Stimulated activated memory B cell treated with anti-CD40 and anti-IgM and Interleukin-4, amounts not matched to agents 10 μg/mL and 1 μg/mL and 100 μg/mL, for 72 hours (primary cell): ENCODE results near the gene ANGPTL5.
A peak's percentile ranks its signal among the peaks of the same experiment; 100 is the strongest.
"Not testable (repeated sequence)": the region's sequence is repeated elsewhere in the genome, so short reads cannot be mapped to it uniquely, and the experiment has no call there.

ENCODE experiments used
- ATAC-seq: fragments of 150-1000 bp; cut with Tn5 transposase; 2 replicates; pipeline ENCODE4 v1.10.0; 2021
- H3K27ac Mint-ChIP-seq: one replicate; pipeline ENCODE4 v1.8.0; 2022; ENCODE audit warnings: mild to moderate bottlenecking, mixed read lengths
- H3K27me3 Mint-ChIP-seq: one replicate; pipeline ENCODE4 v1.8.0; 2022; ENCODE audit warnings: mixed read lengths
- H3K36me3 Mint-ChIP-seq: one replicate; pipeline ENCODE4 v1.8.0; 2022; ENCODE audit warnings: mixed read lengths
- H3K4me1 Mint-ChIP-seq: one replicate; pipeline ENCODE4 v1.8.0; 2022; ENCODE audit warnings: mixed read lengths
- H3K4me3 Mint-ChIP-seq: one replicate; pipeline ENCODE4 v1.8.0; 2022; ENCODE audit warnings: mild to moderate bottlenecking, moderate library complexity, mixed read lengths
- H3K9me3 Mint-ChIP-seq: one replicate; pipeline ENCODE4 v1.8.0; 2022; ENCODE audit warnings: mixed read lengths

Gene ANGPTL5

DNA sequence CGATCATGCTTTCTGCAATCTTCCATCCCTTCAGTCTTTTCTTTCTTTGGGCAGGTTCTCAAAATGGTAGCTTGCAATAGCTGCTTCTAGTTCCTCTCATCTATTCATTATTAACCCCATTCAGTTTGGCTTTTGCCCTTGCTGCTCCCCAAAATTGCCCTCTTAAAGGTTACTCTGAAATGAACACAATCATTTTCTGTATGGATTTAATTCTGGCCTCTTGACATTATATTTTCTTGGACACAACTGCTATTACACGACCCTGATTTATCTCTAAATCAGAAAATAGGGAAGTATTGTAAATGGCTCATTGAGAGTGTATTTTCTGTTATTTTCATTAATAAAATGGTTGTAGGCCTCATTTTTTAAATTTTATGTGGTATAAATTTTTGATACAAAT is at the start of gene ANGPTL5:
TSS of gene ANGPTL5 (minus strand) at position 101 of the 400 bp plus-strand sequence. CDS start 8,613 bp downstream, outside the sequence.
- ATAC-seq = no peak

DNA sequence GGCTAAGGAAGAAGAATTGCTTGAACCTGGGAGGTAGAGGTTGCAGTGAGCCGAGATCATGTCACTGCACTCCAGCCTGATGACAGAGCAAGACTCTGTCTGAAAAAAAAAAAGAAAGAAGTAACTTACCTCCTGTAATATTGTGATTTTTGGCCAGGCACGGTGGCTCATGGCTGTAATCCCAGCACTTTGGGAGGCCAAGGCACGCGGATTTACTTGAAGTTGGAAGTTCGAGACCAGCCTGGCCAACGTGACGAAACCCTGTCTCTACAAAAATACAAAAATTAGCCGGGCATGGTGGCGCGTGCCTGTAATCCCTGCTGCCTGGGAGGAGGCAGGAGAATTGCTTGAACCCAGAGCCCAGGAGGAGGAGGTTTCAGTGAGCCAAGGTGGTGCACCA is 47.9 kb upstream of the ANGPTL5 start:
- not testable (repeated sequence) for H3K27ac Mint-ChIP-seq, H3K9me3 Mint-ChIP-seq, H3K4me1 Mint-ChIP-seq, H3K27me3 Mint-ChIP-seq, ATAC-seq, H3K4me3 Mint-ChIP-seq
- peaks cover 20% of the 10 kb centered on the region for H3K36me3 Mint-ChIP-seq

More for the DNA sequence above, at the start of gene ANGPTL5:
- H3K27me3 Mint-ChIP-seq = no peaks in the 10 kb centered on the region
- H3K4me1 Mint-ChIP-seq = peaks cover 29% of the 10 kb centered on the region
- H3K27ac Mint-ChIP-seq = peak within 1 kb of the TSS; percentile 89
- H3K4me3 Mint-ChIP-seq = peak within 1 kb of the TSS; percentile 93
- H3K9me3 Mint-ChIP-seq = no peaks in the 10 kb centered on the region
- H3K36me3 Mint-ChIP-seq = no peaks in the 10 kb centered on the region

DNA sequence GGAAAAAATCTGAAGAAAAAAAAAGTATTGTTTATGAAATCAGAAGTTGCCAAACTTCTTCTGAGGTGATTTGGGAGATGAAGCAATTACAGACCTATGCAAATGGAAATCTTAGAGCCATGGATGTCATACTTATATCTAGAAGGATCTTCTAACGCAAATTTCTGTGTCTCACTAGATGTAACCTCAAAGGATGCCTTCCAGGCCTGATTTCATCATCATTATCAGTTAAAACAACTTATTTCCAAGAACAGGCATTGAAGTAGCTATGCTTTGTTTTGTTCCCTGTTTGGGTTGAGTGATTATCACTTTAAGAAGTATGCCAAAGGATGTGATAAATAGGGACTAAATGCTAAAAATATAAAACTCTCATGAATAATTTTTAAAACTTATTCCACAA is 43.9 kb upstream of the ANGPTL5 start:
- no peak for ATAC-seq
- Mint-ChIP-seq H3K4me3 (no peak overlapping the region), H3K9me3 (no peaks in the 10 kb centered on the region), H3K4me1 (no peaks in the 10 kb centered on the region), H3K36me3 (peaks cover 38% of the 10 kb centered on the region), H3K27ac (no peak overlapping the region), H3K27me3 (no peaks in the 10 kb centered on the region)

DNA sequence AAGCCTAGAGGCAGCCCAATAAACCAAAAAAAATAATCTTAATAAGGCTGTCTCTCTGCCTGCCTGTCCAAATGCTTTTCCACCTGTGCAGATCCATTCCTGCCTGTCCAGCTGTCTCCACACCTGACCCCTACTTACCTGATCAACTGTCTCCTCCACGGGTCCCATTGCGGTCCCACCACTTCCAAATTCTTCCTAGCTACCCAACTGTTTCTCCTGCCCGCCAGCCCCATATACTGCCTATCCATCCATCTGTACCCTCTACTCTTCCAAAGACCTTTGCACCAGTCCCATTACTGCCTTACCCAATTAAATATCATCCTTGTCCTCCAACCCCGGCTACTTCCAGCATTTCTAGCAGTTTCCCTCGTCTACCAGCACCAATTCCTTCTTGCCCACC is 39.4 kb upstream of the ANGPTL5 start:
- no peak overlapping the region for H3K4me3 Mint-ChIP-seq
- H3K36me3 Mint-ChIP-seq = peaks cover 23% of the 10 kb centered on the region
- no peak overlapping the region for H3K27ac Mint-ChIP-seq
- ATAC-seq = no peak
- H3K4me1 Mint-ChIP-seq = no peaks in the 10 kb centered on the region
- H3K9me3 Mint-ChIP-seq = no peaks in the 10 kb centered on the region
- H3K27me3 Mint-ChIP-seq = no peaks in the 10 kb centered on the region

DNA sequence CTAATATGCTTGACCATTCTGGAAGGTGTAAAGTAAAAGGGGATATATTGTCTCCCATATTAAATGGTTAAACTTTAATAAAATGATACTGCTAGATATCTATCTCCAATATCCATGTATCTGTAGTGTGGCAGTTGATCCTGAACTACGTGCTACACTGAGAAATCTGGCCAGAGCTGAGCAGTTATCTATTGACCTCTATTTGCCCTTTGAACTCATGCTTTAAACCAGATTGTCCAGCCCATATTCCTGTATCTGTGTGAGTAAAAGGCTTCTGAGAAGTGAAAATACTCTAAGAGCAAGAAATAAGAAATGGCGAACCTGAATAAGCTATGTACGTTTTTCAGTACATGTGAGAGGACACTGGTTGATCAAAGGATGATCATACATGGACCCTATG is 39.0 kb upstream of the ANGPTL5 start:
- no peaks in the 10 kb centered on the region for H3K9me3 Mint-ChIP-seq
- H3K27me3 Mint-ChIP-seq = no peaks in the 10 kb centered on the region
- H3K4me3 Mint-ChIP-seq = no peak overlapping the region
- no peaks in the 10 kb centered on the region for H3K4me1 Mint-ChIP-seq
- peaks cover 23% of the 10 kb centered on the region for H3K36me3 Mint-ChIP-seq
- no peak overlapping the region for H3K27ac Mint-ChIP-seq
- ATAC-seq = no peak

DNA sequence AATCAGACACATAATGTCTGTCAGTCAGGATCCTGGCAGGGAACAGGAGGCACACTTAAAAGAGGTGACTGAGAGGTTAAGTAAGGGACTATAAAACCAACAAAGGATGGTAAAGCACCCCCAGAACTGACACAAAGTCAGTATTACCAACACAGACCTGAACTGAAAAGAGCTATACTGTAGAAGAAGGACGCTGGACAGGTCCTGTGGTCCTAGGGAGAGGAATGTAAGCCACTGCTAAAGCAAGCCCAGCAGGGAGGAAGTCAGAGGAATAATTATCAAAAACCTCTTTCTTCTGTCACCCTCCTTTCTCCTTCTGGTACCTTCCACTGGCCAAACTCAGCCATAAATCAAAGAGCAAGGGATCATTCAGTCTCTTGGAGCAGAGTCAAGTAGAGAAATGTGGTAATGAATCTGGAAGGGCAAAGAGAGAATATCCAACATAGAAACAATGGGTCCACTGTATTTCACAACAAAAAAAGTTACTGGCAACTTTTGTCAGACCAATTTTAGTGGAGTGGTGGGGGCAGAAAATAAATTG is 33.4 kb upstream of the ANGPTL5 start:
- no peak overlapping the region for H3K27ac Mint-ChIP-seq
- H3K4me3 Mint-ChIP-seq = no peak overlapping the region
- no peaks in the 10 kb centered on the region for H3K4me1 Mint-ChIP-seq
- H3K27me3 Mint-ChIP-seq = no peaks in the 10 kb centered on the region
- H3K36me3 Mint-ChIP-seq = peaks cover 12% of the 10 kb centered on the region
- H3K9me3 Mint-ChIP-seq = no peaks in the 10 kb centered on the region
- ATAC-seq = no peak

DNA sequence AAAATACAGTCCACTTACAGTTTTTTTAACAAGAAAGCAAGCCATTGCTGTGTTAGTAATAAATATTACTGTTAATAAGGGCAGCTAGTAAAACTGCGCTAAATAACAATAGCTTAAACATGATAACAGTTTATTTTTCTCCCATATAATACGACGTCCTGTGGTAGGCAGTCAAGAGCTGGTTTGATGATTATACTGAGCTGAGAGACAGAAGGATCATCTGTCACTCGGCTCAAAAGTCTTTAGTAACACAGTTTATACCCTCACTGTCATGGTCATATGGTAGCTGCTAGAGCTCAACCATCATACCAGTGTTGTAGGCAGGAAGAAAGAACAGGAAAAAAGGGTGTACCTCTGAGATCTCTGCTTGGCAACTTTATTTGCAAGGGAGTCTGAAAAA is 29.1 kb upstream of the ANGPTL5 start:
- Mint-ChIP-seq H3K4me3 (no peak overlapping the region), H3K36me3 (peaks cover 12% of the 10 kb centered on the region), H3K27me3 (no peaks in the 10 kb centered on the region), H3K4me1 (no peaks in the 10 kb centered on the region), H3K9me3 (no peaks in the 10 kb centered on the region), H3K27ac (no peak overlapping the region)
- ATAC-seq = no peak

DNA sequence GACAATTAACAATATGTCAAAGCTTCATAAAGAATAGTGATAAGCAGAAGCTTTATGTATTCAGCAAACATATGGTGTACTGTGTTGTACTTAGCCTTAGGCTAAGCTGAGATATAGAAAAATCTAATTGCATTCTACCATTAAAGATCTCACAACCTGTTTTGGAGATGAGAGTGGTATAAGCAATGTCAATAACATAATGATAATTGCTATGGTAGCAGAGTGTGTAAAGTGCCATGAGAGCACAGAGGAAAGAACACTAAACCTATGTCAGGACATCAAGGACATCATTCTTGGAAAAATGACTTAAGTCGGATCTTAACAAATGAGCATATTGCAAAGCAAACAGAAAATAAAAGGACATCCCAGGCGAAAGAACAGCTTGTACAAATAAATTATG is 28.6 kb upstream of the ANGPTL5 start:
- ATAC-seq = no peak
- Mint-ChIP-seq H3K27ac (no peak overlapping the region), H3K27me3 (no peaks in the 10 kb centered on the region), H3K4me1 (no peaks in the 10 kb centered on the region), H3K9me3 (no peaks in the 10 kb centered on the region), H3K36me3 (peaks cover 12% of the 10 kb centered on the region), H3K4me3 (no peak overlapping the region)

DNA sequence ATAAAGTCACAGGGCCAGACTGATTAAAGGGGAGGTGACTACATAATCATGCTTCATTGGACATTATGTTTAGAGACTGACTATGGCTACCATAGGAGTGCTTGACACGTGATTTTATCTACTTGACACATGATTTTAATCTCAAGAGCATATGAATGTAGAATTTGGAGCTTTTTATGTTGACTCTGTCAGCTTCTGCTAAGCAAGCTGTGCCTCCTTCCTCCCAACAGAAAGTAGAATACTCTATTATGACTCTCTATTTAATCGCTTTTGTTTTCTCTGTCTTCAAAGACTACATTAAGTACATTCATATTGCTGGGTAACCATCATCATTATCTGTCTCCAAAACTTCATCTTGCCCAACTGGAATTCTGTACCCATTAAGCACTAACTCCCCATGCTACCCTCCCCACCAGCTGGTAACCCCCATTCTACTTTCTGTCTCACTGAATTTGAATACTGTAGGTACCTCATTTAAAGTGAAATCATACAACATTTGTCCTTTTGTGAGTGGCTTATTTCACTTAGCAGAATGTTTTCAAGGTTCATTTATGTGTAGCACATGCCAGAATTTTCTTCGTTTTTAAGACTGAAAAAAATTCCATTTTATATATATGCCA is 24.7 kb upstream of the ANGPTL5 start:
- Mint-ChIP-seq H3K36me3 (peaks cover 12% of the 10 kb centered on the region), H3K4me1 (no peaks in the 10 kb centered on the region), H3K4me3 (no peak overlapping the region), H3K27me3 (no peaks in the 10 kb centered on the region), H3K27ac (no peak overlapping the region), H3K9me3 (no peaks in the 10 kb centered on the region)
- no peak for ATAC-seq

DNA sequence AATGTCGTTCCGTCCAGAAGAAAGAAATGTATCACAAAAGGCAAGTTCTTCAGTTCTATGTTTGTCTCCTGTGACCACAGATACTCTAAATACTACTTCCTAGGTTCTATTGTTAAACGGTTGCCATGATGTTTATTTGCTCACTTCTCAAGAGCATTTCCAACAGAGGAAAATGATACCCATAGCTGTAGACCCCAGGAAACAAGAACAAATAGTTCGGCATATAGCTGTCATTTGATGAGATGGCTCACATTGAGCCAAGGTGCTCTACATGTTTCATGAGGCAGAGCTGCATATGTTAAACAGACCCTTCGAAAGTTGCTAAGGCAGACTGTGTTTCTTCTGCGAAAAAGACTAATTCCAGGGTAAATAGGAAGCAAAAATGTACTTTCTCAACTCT is 15.4 kb upstream of the ANGPTL5 start:
- Mint-ChIP-seq H3K4me1 (no peaks in the 10 kb centered on the region), H3K27ac (no peak overlapping the region), H3K9me3 (peaks cover 8% of the 10 kb centered on the region), H3K27me3 (no peaks in the 10 kb centered on the region), H3K36me3 (peaks cover 26% of the 10 kb centered on the region), H3K4me3 (no peak overlapping the region)
- no peak for ATAC-seq

DNA sequence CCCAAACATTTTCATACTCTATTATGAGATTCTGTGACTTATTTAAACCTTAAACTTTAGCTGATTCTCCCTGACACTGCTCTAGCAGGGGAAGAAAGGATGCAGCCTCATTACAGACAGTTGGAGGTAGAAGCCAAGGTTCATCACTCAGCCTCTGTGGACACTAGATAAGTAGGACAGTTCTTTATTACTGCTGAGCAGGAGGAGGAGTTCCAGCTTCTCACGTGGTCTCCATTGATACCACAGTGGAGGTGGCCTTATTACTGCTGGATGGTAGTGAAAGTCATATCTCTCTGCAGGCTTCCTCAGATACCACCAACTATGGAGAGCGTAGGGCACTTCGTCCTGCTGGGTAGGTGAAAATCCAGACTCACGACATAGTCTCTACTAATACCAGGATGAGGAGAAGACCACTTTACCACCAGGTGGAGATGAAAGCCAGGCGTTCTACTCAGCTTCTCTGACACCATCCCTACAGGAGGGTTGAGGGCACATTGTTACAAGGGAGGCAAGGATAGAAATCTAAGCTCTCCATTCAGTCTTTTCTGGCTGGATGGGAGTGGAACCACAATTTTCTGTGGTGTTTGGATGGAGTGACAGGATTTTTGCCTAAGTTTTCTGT is 13.1 kb upstream of the ANGPTL5 start:
- no peaks in the 10 kb centered on the region for H3K27me3 Mint-ChIP-seq
- ATAC-seq = no peak

DNA sequence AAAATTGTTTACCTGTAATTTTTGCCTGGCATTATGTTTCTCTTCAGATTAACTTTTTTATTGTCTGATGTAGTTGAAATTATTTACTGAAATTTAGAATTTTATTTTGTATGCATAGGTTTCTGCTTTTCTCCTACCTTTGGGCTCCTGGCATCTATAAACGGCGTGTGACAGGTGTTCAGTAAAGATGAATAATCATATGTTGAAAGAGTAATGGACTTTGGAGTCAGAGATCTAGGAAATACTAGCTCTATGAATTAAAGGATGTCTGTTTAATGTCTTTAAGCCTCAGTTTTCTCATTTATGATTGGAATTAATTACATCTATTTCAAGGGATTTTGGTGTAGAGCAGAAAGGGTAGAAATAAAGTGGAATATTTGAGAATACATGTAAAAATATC is 7.2 kb upstream of the ANGPTL5 start:
- H3K27me3 Mint-ChIP-seq = no peaks in the 10 kb centered on the region
- peaks cover 7% of the 10 kb centered on the region for H3K9me3 Mint-ChIP-seq
- no peak for ATAC-seq
- peaks cover 7% of the 10 kb centered on the region for H3K36me3 Mint-ChIP-seq
- H3K4me3 Mint-ChIP-seq = no peak overlapping the region
- no peak overlapping the region for H3K27ac Mint-ChIP-seq
- H3K4me1 Mint-ChIP-seq = no peaks in the 10 kb centered on the region

More for the DNA sequence above, 13.1 kb upstream of the ANGPTL5 start:
- no peak overlapping the region for H3K4me3 Mint-ChIP-seq
- H3K27ac Mint-ChIP-seq = no peak overlapping the region
- H3K4me1 Mint-ChIP-seq = no peaks in the 10 kb centered on the region
- H3K9me3 Mint-ChIP-seq = peaks cover 8% of the 10 kb centered on the region
- peaks cover 24% of the 10 kb centered on the region for H3K36me3 Mint-ChIP-seq

DNA sequence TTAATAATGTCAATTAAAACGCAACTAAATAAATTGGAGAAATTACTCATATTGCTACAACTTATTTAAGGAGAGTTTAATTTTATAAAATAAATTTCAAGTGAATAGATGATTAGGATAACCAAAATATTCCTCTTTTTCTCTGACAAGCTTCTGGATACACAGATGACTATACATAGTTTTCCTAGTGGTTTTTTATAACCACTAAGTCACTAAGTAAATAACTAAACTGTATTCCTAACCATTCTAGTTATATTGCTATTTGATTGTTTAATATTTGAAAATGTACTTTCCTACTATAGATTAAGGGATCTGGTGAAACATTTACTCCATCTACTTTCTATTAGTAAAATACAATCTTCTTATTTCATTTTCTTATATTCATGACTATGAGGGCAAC is 4.7 kb upstream of the ANGPTL5 start:
- peaks cover 14% of the 10 kb centered on the region for H3K4me1 Mint-ChIP-seq
- no peaks in the 10 kb centered on the region for H3K9me3 Mint-ChIP-seq
- no peaks in the 10 kb centered on the region for H3K36me3 Mint-ChIP-seq
- no peak overlapping the region for H3K4me3 Mint-ChIP-seq
- H3K27ac Mint-ChIP-seq = no peak overlapping the region
- H3K27me3 Mint-ChIP-seq = no peaks in the 10 kb centered on the region
- ATAC-seq = no peak

DNA sequence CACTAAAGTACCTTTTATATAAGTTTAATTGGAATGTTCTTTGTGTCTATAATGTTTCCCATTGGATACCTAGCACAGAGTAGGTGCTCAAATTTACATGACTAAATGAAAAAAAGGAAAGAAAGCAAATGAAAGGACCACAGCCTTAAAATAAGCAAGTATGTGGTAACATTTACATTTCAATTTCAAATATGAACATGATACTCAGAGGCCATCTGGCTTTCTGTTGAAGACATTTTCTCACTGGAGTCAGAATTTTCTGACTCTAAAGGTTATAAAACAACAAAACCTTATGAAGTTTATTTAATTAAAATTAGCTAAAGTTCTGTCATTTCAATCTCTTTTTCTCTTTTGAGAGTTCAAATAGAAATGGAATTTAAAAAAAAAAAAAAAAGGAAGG is 904 bp upstream of the ANGPTL5 start:
- no peak overlapping the region for H3K4me3 Mint-ChIP-seq
- H3K27ac Mint-ChIP-seq = peak overlapping the region; percentile 33
- H3K9me3 Mint-ChIP-seq = no peaks in the 10 kb centered on the region
- ATAC-seq = no peak
- no peaks in the 10 kb centered on the region for H3K36me3 Mint-ChIP-seq
- no peaks in the 10 kb centered on the region for H3K27me3 Mint-ChIP-seq
- H3K4me1 Mint-ChIP-seq = peaks cover 29% of the 10 kb centered on the region

DNA sequence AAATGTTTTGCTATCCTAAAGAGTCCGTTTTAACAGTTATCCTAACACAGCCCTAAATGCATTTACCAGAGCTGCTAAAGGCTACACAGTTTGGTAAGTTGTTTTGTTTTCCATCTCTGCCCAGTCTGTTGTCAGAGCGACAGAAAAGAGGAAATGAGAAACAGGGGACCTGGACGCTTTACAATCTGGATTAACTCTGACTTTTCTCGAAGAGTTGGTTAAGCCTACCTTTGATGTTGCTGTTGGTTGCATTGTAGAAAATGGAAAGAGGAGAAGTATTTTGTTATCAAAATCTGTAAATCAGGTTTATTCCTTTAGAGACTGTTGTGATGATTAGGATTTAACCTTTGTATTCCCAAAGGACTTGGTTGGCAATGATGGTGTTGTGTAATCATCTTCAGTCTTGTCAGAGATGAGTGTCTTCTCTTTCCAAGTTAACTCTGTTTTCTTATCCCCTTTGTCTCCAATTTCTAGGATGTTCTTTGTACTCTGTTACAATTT is 481 bp downstream of the ANGPTL5 start:
- Mint-ChIP-seq H3K4me3 (peak overlapping the region; percentile 93), H3K4me1 (peaks cover 29% of the 10 kb centered on the region), H3K9me3 (no peaks in the 10 kb centered on the region), H3K27me3 (no peaks in the 10 kb centered on the region), H3K27ac (peak overlapping the region; percentile 89), H3K36me3 (no peaks in the 10 kb centered on the region)
- ATAC-seq = peak; percentile 71
